HG03469 (cell line): ENCODE measurements around the gene SERPINB11.
"Not testable (repeated sequence)": the region's sequence is repeated elsewhere in the genome, so short reads cannot be mapped to it uniquely, and the experiment has no call there.

ENCODE experiments used
- ATAC-seq: cut with Tn5 transposase; IDR thresholded peaks from one replicate; pipeline ENCODE4 v1.9.1; 2021; ENCODE audit warnings: mild to moderate bottlenecking, moderate library complexity, moderate number of reproducible peaks; ENCODE audit not compliant: unreplicated experiment

SERPINB11 gene

DNA sequence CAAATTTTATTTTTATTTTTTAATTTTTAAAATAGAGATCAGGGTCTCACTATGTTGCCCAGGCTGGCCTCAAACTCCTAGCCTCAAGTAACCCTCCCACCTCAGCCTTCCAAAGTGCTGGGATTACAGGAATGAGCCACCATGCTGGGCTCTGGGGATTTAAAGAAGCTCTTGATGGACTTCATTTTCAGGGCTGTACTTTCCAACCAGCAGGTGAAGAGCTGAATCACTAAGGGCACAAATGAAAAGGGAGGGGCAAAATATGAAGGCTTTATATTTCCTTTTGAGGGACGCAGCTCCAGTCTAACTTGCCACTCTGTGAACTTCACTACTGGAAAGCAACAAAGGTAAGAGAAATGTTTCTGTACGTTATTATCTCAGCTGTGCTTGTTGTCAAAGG, at the start of gene SERPINB11:
SERPINB11 (plus strand) TSS at position 301 of the 400 bp plus-strand sequence. CDS start 7,234 bp downstream, outside the sequence.
- no peak for ATAC-seq

- not testable (repeated sequence) for ATAC-seq
These were observed 43.8 kb upstream of the SERPINB11 start for GRCh38 chr18:63658920-63659319.

GRCh38 chr18:63661750-63662149, 41.0 kb upstream of the SERPINB11 start, which contains the start of gene SERPINB3:
SERPINB3 (minus strand) TSS chr18:63661893; CDS start chr18:63661216, 677 bp downstream.
- ATAC-seq, result not testable (repeated sequence)

DNA sequence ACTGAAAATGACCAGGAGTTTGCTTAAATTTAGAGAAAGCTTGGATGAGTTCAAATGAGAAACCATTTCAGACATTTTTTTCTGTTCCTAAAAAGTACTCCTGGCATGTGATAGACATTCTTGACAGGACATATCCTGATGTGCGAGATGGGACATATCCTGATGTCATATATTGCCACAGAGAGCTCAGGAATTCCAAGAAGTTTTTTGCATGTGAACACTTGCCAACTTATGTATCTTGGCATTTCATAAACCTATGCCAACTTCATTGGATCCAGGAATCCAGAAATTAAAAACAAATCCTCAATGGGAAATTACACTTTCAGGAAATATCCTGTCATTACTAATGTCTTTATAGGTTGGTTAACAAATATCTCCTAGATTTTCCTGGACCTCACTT, 38.2 kb upstream of the SERPINB11 start:
- ATAC-seq, result no peak

DNA sequence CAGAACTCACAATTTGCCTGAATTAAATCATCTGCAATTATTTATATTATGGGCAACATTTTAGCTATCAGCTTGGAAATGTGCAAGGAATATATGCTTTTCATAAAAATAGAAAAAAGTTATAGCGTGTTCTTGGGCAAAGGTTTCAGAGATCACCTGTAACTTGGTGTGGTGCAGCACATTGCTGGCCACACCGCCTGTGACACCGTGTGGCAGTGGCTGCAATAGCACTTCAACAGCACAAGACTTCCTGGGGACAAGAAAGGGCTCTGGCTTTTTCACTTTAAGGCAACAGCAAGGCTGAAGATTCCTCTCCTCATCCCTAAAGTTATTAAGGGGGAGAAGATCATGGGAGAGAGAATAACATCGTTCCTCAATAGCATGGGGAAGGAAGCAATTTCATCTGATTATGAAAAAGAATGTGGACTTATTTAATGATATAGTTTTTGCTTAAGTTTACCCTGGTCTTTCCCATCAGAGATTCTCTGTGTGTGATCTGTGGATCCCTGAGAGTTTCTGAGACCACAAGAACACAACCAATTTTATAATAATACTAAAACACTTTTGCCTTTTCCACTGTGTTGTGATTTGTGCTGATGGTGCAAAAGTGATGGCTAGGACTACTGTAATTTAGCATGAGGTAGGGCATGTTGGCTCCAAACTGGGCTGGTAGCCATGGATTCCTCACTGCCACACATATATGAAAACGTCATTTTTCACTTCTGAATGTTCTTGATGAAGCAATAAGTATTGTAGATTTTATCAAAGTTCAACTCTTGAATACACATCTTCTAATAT, 26.0 kb upstream of the SERPINB11 start:
- ATAC-seq, result peak; percentile 88

DNA sequence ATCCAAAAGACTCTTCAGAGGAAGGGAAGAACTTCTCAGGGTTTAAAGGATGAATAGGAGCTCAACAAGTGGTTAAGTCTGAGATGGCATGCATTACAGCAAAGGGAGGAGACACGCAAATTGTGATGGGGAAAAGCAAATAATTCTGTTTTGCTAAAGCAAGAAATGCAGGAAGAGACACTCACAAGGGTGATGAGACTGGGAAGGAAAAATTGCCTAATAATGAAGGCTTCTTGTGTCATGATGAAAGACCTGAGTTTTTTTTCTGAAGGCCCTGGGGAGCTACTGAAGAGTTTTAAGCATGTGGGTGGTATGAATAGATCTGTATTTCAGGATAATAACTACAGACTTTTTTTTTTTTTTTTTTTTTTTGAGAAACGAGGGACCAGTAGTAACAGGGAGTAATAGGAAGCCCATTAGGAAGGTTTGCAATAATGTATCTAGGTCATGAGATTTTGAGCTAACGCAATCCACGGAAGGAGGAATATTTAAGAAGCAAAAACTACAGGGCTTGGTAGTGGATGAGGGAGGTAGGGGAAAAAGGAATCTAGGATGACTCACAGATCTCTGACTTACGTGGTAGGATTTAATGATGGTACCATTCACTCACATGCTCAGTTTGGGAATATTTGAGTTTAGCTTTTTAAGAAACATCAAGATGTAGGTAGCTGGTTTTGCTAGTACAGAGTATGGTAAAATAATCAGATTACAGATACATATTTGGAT, 25.1 kb upstream of the SERPINB11 start:
- ATAC-seq, result no peak

DNA sequence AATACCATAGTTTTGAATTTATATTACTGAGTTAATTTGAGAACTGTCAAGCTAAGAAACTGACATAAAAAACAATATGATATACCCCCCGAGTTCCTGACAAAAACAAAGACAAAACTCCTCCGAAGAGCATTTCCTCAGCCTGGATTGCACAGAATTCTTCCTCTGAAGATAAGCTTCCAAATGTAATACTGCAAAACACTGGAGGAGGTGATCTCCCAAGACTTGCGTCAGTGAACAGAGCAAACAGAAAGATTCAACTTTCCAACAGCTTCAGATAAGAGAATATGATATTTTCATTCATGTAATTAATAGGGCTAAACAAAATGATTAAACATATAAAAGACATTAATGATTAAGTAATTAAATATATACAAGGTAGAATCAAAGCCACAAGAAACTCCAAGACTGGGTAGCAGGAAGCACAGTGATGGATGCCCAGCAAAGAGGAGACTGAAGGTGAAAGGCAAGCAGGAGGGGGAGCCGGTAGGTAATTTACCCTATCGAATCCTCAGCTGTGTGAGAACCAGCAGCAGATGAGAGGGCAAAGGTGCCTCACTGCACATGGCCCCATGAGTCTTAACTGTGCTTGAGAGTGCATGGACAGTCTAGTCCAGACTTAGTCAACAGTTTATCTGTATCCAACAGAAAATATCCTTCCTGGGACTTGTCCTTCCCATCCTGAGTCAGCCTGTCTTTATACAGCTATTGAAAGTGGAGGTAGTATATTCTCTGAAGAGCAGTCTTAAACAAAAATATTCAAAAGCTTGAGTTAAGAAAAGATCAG, 22.7 kb upstream of the SERPINB11 start:
- no peak for ATAC-seq

DNA sequence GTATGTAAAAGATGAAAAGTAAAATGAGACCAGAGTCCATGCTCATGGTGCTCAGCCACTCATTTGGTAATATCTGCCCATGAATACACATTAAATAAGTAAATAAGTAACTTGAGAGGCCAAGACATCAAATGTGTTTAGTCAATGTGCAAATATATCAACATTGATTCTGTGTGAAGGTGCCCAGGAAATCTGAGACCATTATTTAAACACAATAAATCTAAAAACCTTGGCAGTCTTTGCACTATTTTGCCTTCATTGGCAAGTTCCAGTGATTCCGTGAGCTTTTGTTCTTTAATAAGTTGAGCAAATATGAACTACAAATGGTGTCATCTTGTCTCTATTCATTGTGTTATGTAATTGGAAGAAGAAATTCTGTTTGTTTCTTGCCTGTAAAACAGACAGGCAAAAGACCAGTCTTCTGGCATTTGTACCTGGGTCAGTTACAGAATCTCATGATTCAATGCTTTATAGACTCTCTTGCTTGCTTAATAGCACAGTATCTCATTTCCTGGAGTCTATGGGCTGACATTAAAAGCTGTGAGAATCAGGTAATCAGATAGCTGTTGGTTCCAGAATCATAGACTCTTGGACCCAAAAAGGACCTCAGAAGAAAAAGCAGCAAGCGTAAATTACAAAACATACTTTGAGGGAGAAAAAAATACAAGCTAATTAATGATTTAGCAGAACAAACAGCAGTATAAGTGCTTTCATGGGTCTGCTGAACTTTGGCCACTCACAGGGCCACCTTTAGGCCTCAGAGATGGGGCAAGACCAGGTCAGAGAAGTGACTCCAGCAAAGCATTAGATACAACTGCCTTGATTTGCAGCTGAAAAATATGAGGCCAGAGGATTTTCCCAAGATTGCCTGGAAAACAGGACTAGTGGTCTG, 21.1 kb upstream of the SERPINB11 start:
- ATAC-seq, result no peak

GRCh38 chr18:63683152-63683551, 19.6 kb upstream of the SERPINB11 start:
- ATAC-seq, result no peak

- ATAC-seq, result no peak
These were observed 18.9 kb upstream of the SERPINB11 start for GRCh38 chr18:63683890-63684289.

DNA sequence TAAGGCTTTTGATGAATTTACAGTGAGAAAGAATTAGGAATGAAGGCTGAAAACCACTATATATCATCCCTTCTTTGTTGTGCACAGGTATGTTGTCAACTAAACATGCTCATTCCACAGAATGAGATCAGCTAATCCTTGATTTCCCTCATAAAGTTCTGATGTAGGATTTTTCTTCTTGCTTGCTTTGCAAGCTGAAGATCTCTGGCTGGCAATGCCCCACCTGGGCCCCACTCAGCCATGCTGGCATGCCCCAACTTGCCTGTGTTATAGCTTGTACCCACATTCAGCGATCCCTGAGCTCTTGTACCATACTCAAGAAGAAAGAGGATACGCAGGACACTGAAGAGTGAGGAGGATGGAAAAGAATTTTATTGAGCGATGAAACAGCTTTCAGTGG, 18.0 kb upstream of the SERPINB11 start:
- ATAC-seq, result no peak

DNA sequence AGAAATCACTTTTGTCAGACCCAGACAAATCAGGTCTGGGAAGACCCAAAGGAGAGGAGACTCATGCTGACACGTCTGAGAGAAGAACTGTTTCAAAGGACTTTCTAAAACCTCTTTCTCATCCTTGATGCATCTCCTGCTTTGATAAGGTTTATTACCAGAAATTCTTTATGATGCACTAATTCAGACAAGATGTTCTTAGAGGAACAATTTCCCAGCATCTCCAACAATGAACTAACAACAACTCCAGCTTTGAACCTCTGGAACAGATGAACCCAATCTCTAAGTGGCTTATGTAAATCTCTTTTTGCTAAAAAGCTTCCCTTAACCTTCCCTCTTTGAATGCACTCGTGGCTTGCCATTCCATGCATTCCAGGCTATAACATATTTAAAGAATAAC, 15.9 kb upstream of the SERPINB11 start:
- no peak for ATAC-seq

DNA sequence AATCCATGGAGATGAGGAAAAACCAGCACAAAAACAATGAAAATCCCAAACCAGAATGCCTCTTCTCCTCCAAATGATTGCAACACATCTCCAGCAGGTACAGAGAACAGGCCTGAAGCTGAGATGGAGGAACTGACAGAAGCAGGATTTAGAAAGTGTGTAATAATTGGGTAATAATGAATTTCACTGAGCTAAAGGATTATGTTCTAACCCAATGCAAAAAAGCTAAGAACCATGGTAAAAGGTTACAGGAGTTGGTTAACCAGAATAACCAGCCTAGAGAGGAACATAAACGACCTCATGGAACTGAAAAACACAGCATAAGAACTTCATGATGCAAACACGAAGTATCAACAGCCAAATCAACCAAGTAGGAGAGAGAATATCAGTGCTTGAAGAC, 13.7 kb upstream of the SERPINB11 start:
- no peak for ATAC-seq

DNA sequence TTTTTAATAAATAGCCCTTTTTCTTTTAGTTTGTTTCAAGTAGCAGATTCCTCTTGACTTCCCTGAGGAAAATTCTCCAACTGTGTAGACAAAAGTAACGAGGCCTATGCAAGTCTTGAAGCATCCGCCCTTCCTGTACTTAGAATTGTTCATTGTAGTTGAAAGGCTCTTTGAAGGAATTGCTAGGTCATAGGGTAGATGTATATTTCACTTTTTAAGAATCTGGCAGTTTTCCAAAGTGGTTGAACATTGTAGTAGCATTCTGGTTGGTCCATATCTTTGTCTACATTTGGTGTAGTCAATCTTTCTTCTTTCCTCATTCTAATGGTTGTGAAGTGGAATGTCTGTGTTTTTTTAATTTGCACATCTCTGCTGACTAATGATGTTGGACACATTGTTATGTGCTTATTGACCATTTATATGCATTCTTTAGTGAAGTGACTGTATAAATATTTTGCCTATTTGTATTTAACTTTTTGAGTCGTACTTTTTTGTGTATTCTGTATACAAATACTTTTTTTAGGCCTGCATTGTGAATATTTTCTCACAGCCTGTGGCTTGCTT, 5.6 kb upstream of the SERPINB11 start:
- ATAC-seq, result no peak

DNA sequence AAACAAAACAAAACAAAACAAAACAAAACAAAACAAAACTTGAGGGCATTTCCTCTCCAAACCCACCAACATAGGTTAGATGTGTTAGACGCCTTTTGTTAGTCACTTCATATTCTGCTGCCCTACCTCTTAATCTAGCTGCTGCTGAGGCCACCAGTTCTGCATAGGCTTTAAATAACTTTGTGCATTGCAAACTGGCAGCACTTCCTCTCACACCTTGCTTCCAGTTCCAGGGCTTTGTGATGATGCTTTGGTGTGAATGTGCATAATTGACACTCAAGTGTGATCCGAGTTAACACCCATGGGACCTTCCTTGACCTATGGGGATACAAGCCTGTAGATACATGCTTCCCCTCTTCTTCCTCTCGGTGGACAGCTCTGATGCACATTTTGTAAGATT, 2.3 kb upstream of the SERPINB11 start:
- ATAC-seq, result no peak

DNA sequence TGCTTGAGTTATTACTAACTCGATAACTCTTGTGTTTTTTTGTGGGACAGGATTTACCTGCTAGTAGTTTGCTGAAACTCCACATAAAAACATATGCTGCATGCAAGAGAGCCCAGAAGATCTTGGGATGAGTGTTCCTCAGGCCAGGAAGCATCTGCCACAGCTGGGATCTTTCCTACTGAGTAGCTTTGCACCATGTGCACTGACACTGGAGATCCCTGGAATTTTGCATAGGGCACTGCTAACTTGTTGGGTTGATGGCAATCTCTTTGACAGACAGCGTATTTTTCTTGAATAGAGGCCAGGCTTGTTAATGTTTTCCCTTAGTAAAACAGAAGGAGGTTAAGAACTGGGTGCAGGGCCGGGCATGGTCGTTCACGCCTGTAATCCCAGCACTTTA, 808 bp upstream of the SERPINB11 start:
- no peak for ATAC-seq

GRCh38 chr18:63705401-63705800, 2.6 kb downstream of the SERPINB11 start:
- ATAC-seq, result no peak

DNA sequence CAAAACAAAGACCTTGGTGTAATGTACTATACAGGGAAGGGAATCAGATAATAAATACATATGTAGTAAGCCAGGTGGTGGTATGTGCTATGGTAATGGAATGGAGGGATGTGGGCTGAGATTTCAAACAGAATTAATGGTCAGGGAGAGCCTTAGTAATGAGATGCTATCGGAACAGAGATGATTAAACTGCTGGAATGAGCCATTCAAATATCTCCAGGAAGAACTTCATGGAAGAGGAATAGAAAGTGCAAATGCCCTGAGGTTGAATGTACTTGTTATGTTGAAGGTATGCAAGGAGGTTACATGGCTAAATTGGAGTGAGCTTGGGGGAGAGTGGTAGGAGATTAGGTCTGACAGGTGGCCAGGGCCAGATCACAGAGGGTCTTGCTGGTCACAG, 5.1 kb downstream of the SERPINB11 start:
- ATAC-seq, result no peak

- ATAC-seq, result no peak
These were observed 5.9 kb downstream of the SERPINB11 start for GRCh38 chr18:63708650-63709049.
